ENCODE data around the gene MGRN1. TPM values are rescaled to one million over a fixed set of nuclear protein-coding genes. Genes with fewer than 3 reads are reported as not detected.

MGRN1 gene
- total RNA-seq, 2 donors from 2014 or later = 35.6 to 47.4 TPM

- H3K27ac ChIP-seq = peak overlapping the region; percentile 93 to 95
- H3K27me3 ChIP-seq = no peaks in the 10 kb centered on the region
- no peak overlapping the region for H3K4me3 ChIP-seq
- H3K4me1 ChIP-seq = peaks cover 0 to 42% of the 10 kb centered on the region in 2 donors
- DNase-seq (ENCODE audit: low spot score) = no peak
- TF ChIP-seq CTCF (IDR thresholded peaks at IDR 0.05) = no peak
- H3K36me3 ChIP-seq = peaks cover 46% of the 10 kb centered on the region
- no peaks in the 10 kb centered on the region for H3K9me3 ChIP-seq
Measured at GRCh38 chr16:4695473-4696171, 71.0 kb downstream of the MGRN1 start.

- no peak for TF ChIP-seq CTCF (IDR thresholded peaks at IDR 0.05)
- DNase-seq (ENCODE audit: low spot score) = peak; percentile 81
- Histone ChIP-seq H3K4me3 (no peak overlapping the region), H3K27ac (peak overlapping the region; percentile 93 to 95), H3K27me3 (no peaks in the 10 kb centered on the region), H3K4me1 (peaks cover 0 to 42% of the 10 kb centered on the region in 2 donors), H3K9me3 (no peaks in the 10 kb centered on the region), H3K36me3 (peaks cover 54% of the 10 kb centered on the region)
Measured at GRCh38 chr16:4696172-4696904, 71.7 kb downstream of the MGRN1 start.

- peaks cover 61% of the 10 kb centered on the region for H3K36me3 ChIP-seq
- H3K27ac ChIP-seq = peak overlapping the region; percentile 84 to 95
- H3K4me1 ChIP-seq = peaks cover 0 to 40% of the 10 kb centered on the region in 2 donors
Measured at GRCh38 chr16:4696905-4697847, 72.5 kb downstream of the MGRN1 start.

GRCh38 chr16:4697848-4698291, 73.2 kb downstream of the MGRN1 start:
- no peak overlapping the region for H3K4me3 ChIP-seq
- peaks cover 0 to 33% of the 10 kb centered on the region in 2 donors for H3K4me1 ChIP-seq
- no peak for DNase-seq (ENCODE audit: low spot score)
- H3K9me3 ChIP-seq = no peaks in the 10 kb centered on the region
- peaks cover 63% of the 10 kb centered on the region for H3K36me3 ChIP-seq
- no peak for TF ChIP-seq CTCF (IDR thresholded peaks at IDR 0.05)
- H3K27ac ChIP-seq = no peak overlapping the region
- no peaks in the 10 kb centered on the region for H3K27me3 ChIP-seq

More at GRCh38 chr16:4696905-4697847, 72.5 kb downstream of the MGRN1 start:
- Histone ChIP-seq H3K4me3 (no peak overlapping the region), H3K9me3 (no peaks in the 10 kb centered on the region), H3K27me3 (no peaks in the 10 kb centered on the region)
- TF ChIP-seq CTCF (IDR thresholded peaks at IDR 0.05) = no peak
- no peak for DNase-seq (ENCODE audit: low spot score)

- no peak overlapping the region for H3K27ac ChIP-seq
- no peak for TF ChIP-seq CTCF (IDR thresholded peaks at IDR 0.05)
- H3K27me3 ChIP-seq = no peaks in the 10 kb centered on the region
- no peak overlapping the region for H3K4me3 ChIP-seq
- no peaks in the 10 kb centered on the region for H3K9me3 ChIP-seq
- H3K36me3 ChIP-seq = peaks cover 63% of the 10 kb centered on the region
- no peak for DNase-seq (ENCODE audit: low spot score)
- peaks cover 0 to 30% of the 10 kb centered on the region in 2 donors for H3K4me1 ChIP-seq
Measured at GRCh38 chr16:4698321-4699045, 73.9 kb downstream of the MGRN1 start.

Measured in right atrium auricular region (tissue), 2 donors.